Trophoblast cell (in vitro differentiated cells and primary cell): ENCODE measurements around the gene FEZF2.

Experiments used
- DNase-seq, 2 donors: peaks; one replicate each; pipeline ENCODE4 v3.0.0-alpha.2; 2016
- H2AFZ ChIP-seq: 2 replicates; pipeline ENCODE4 v1.6.1; 2013; ENCODE audit warnings: low read length, moderate library complexity, mild to moderate bottlenecking; ENCODE audit not compliant: insufficient read depth, poor library complexity
- H2AK5ac ChIP-seq: 2 replicates; pipeline ENCODE4 v1.6.1; 2013; ENCODE audit warnings: mild to moderate bottlenecking, low read length
- H2BK120ac ChIP-seq: 2 replicates; pipeline ENCODE4 v1.6.1; 2013; ENCODE audit warnings: low read length, mild to moderate bottlenecking, moderate library complexity; ENCODE audit not compliant: insufficient read depth, poor library complexity
- H2BK12ac ChIP-seq: 2 replicates; pipeline ENCODE4 v1.6.1; 2013; ENCODE audit warnings: mild to moderate bottlenecking, low read length, moderate library complexity
- H2BK5ac ChIP-seq: 2 replicates; pipeline ENCODE4 v1.6.1; 2013; ENCODE audit warnings: low read length, low read depth, moderate library complexity, mild to moderate bottlenecking; ENCODE audit not compliant: poor library complexity
- H3K14ac ChIP-seq: 2 replicates; pipeline ENCODE4 v1.6.1; 2013; ENCODE audit warnings: mild to moderate bottlenecking, low read length
- H3K18ac ChIP-seq: 2 replicates; pipeline ENCODE4 v1.6.1; 2013; ENCODE audit warnings: mild to moderate bottlenecking, low read length
- H3K23ac ChIP-seq: 2 replicates; pipeline ENCODE4 v1.6.1; 2013; ENCODE audit warnings: low read length
- H3K27ac ChIP-seq: 2 replicates; pipeline ENCODE4 v1.5.1; 2013; ENCODE audit warnings: low read depth, mild to moderate bottlenecking, inconsistent platforms, low read length, moderate library complexity
- H3K27me3 ChIP-seq: 2 replicates; pipeline ENCODE4 v1.6.1; 2013; ENCODE audit warnings: inconsistent platforms, mild to moderate bottlenecking, low read length, moderate library complexity; ENCODE audit not compliant: insufficient read depth
- H3K36me3 ChIP-seq, 2 experiments: 1 replicate in 1 of 2; 2 replicates in 1 of 2; pipeline ENCODE4 v1.6.1; 2013; ENCODE audit warnings: low read length in 2 of 2, mild to moderate bottlenecking in 2 of 2, moderate library complexity in 1 of 2; ENCODE audit not compliant: insufficient read depth in 2 of 2, control insufficient read depth in 1 of 2
- H3K4ac ChIP-seq: 2 replicates; pipeline ENCODE4 v1.6.1; 2013; ENCODE audit warnings: low read depth, mild to moderate bottlenecking, low read length, moderate library complexity
- H3K4me1 ChIP-seq, 2 experiments: 1 replicate in 1 of 2; 2 replicates in 1 of 2; pipeline ENCODE4 v1.6.1; 2013; ENCODE audit warnings: low read length in 2 of 2, mild to moderate bottlenecking in 2 of 2, moderate library complexity in 1 of 2; ENCODE audit not compliant: insufficient read depth in 2 of 2, control insufficient read depth in 1 of 2
- H3K4me2 ChIP-seq: 2 replicates; pipeline ENCODE4 v1.6.1; 2013; ENCODE audit warnings: inconsistent platforms, mild to moderate bottlenecking, low read length, moderate library complexity
- H3K4me3 ChIP-seq: 2 replicates; pipeline ENCODE4 v1.5.1; 2013; ENCODE audit warnings: mild to moderate bottlenecking, low read depth, low read length, inconsistent platforms
- H3K79me1 ChIP-seq: one replicate; pipeline ENCODE4 v1.6.1; 2013; ENCODE audit warnings: low read length
- H3K79me2 ChIP-seq: 2 replicates; pipeline ENCODE4 v1.6.1; 2013; ENCODE audit warnings: low read length, mild to moderate bottlenecking; ENCODE audit not compliant: control insufficient read depth, insufficient read depth, poor library complexity
- H3K9ac ChIP-seq: 2 replicates; pipeline ENCODE4 v1.6.1; 2013; ENCODE audit warnings: mild to moderate bottlenecking, low read length
- H3K9me3 ChIP-seq: 2 replicates; pipeline ENCODE4 v1.6.1; 2013; ENCODE audit warnings: low read depth, mild to moderate bottlenecking, control low read depth, inconsistent platforms, low read length; ENCODE audit not compliant: insufficient read depth
- H4K12ac ChIP-seq: 2 replicates; pipeline ENCODE4 v1.6.1; 2013; ENCODE audit warnings: low read depth, mild to moderate bottlenecking, low read length, moderate library complexity
- H4K8ac ChIP-seq: 2 replicates; pipeline ENCODE4 v1.6.1; 2013; ENCODE audit warnings: low read depth, mild to moderate bottlenecking, low read length, moderate library complexity
- H4K91ac ChIP-seq: one replicate; pipeline ENCODE4 v1.6.1; 2013; ENCODE audit warnings: low read depth, mild to moderate bottlenecking, low read length, moderate library complexity
- WGBS: extraction: QIAGEN DNeasy Blood & Tissue Kit; methylation state at CpG from one replicate; pipeline ENCODE4 v1.1.7; 2013; ENCODE audit warnings: missing lambda C conversion rate; ENCODE audit not compliant: insufficient read length, insufficient coverage; ENCODE audit errors: extremely low coverage; 5-methylcytosine and 5-hydroxymethylcytosine counted together

The FEZF2 gene

GRCh38 chr3:62376906-62377877 lies 3.8 kb upstream of the FEZF2 start:
- Histone ChIP-seq H3K4me1 (peaks cover 4% of the 10 kb centered on the region in 2 experiments), H2BK5ac (no peak overlapping the region), H4K8ac (no peak overlapping the region), H3K27ac (no peak overlapping the region), H2BK12ac (no peak overlapping the region), H3K4ac (no peak overlapping the region), H3K14ac (no peak overlapping the region), H3K4me2 (no peak overlapping the region), H3K18ac (no peak overlapping the region), H3K23ac (no peak overlapping the region), H2AK5ac (no peak overlapping the region), H2BK120ac (no peak overlapping the region), H3K9ac (no peak overlapping the region), H3K9me3 (peaks cover 5% of the 10 kb centered on the region), H3K79me2 (no peaks in the 10 kb centered on the region), H3K79me1 (no peaks in the 10 kb centered on the region), H4K91ac (no peak overlapping the region), H3K27me3 (peaks cover 89% of the 10 kb centered on the region), H4K12ac (no peak overlapping the region), H3K4me3 (peak overlapping the region; percentile 12), H2AFZ (no peak overlapping the region), H3K36me3 (no peaks in the 10 kb centered on the region)
- no peak for DNase-seq
- WGBS: no CpG with 5 or more reads among the region's 65 CpGs

GRCh38 chr3:62376454-62376720 lies 3.0 kb upstream of the FEZF2 start:
- Histone ChIP-seq H4K8ac (no peak overlapping the region), H2AFZ (no peak overlapping the region), H3K14ac (no peak overlapping the region), H3K9me3 (peaks cover 5% of the 10 kb centered on the region), H3K4me2 (no peak overlapping the region), H3K4ac (no peak overlapping the region), H2BK5ac (no peak overlapping the region), H2BK12ac (no peak overlapping the region), H3K79me1 (no peaks in the 10 kb centered on the region), H3K36me3 (no peaks in the 10 kb centered on the region), H3K23ac (no peak overlapping the region), H3K18ac (no peak overlapping the region), H3K4me1 (peaks cover 4 to 9% of the 10 kb centered on the region in 2 experiments), H3K27me3 (peaks cover 93% of the 10 kb centered on the region), H2AK5ac (no peak overlapping the region), H3K4me3 (no peak overlapping the region), H4K12ac (no peak overlapping the region), H3K79me2 (no peaks in the 10 kb centered on the region), H4K91ac (no peak overlapping the region), H2BK120ac (no peak overlapping the region), H3K9ac (no peak overlapping the region), H3K27ac (no peak overlapping the region)
- no peak for DNase-seq
- no CpG with 5 or more reads among the region's 3 CpGs for WGBS

DNA sequence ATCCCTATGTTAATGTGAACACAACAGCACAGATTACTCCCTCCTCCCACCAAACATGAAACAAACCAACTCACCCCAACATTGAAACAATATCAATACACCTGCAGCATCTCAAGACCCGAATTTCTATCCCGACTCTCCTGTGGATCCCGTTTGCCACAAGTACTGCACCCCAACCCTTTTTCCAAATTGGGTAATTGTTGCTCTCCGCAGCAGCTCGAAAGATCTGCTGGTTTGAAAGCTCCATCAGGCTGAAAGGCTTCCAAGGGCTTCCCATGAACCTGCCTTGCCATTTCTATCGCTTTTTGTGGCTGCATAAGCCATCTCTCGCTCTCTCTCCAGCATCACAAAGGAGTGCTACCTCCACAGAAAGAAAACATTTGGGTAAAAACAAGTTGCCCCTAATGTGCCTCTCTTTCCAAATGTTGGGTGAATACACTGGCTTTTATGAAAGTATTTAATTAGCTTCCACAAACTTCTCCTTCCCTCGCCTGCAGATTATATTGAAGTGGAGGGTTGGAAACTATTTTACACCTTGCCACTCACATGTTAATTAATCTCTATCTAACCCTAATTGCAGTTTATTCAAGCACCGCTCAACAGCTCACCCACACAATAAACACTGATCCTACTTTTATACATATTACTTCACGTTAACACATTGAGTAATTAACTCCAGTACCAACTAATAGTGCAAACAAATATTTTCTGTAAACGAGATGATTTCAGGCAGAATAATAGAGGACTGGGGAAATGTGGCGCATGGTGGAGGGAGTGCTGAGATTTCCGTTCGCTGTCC lies 2.5 kb upstream of the FEZF2 start:
- Histone ChIP-seq H3K4me1 (peaks cover 4 to 9% of the 10 kb centered on the region in 2 experiments), H2BK5ac (no peak overlapping the region), H3K4me3 (no peak overlapping the region), H2BK120ac (no peak overlapping the region), H3K9ac (no peak overlapping the region), H3K4me2 (no peak overlapping the region), H3K36me3 (no peaks in the 10 kb centered on the region), H3K27ac (no peak overlapping the region), H3K27me3 (peaks cover 93% of the 10 kb centered on the region), H3K23ac (no peak overlapping the region), H4K8ac (no peak overlapping the region), H3K79me1 (no peaks in the 10 kb centered on the region), H3K4ac (no peak overlapping the region), H2BK12ac (no peak overlapping the region), H2AFZ (no peak overlapping the region), H3K9me3 (peaks cover 4% of the 10 kb centered on the region), H3K14ac (no peak overlapping the region), H2AK5ac (no peak overlapping the region), H4K91ac (no peak overlapping the region), H3K18ac (no peak overlapping the region), H3K79me2 (no peaks in the 10 kb centered on the region), H4K12ac (no peak overlapping the region)
- WGBS: no CpG with 5 or more reads among the region's 14 CpGs
- DNase-seq: no peak

- no peak overlapping the region for H3K4me3 ChIP-seq
- no peak overlapping the region for H2AK5ac ChIP-seq
- H4K12ac ChIP-seq: no peak overlapping the region
- WGBS: no CpG with 5 or more reads among the region's 30 CpGs
- no peak overlapping the region for H4K91ac ChIP-seq
- no peak overlapping the region for H4K8ac ChIP-seq
- H2BK12ac ChIP-seq: no peak overlapping the region
- H3K79me1 ChIP-seq: no peaks in the 10 kb centered on the region
- H3K79me2 ChIP-seq: no peaks in the 10 kb centered on the region
- H3K27ac ChIP-seq: no peak overlapping the region
- no peak overlapping the region for H3K14ac ChIP-seq
- DNase-seq: no peak
- peaks cover 4 to 9% of the 10 kb centered on the region in 2 experiments for H3K4me1 ChIP-seq
- peaks cover 96% of the 10 kb centered on the region for H3K27me3 ChIP-seq
- no peaks in the 10 kb centered on the region for H3K36me3 ChIP-seq
- H2AFZ ChIP-seq: no peak overlapping the region
- H3K9me3 ChIP-seq: peaks cover 3% of the 10 kb centered on the region
- H3K18ac ChIP-seq: no peak overlapping the region
- no peak overlapping the region for H3K4me2 ChIP-seq
- no peak overlapping the region for H2BK120ac ChIP-seq
- no peak overlapping the region for H3K4ac ChIP-seq
- no peak overlapping the region for H3K23ac ChIP-seq
- H2BK5ac ChIP-seq: no peak overlapping the region
- no peak overlapping the region for H3K9ac ChIP-seq
These were observed 1.2 kb upstream of the FEZF2 start for GRCh38 chr3:62374341-62375218.
